Neural cell (in vitro differentiated cells): ENCODE results near the gene SMIM29.

Source experiments
- CTCF ChIP-seq: fragments of 450-650 bp; IDR thresholded peaks from 2 replicates; pipeline ENCODE4 v1.5.1; 2014; ENCODE audit warnings: antibody characterized with exemption, mild to moderate bottlenecking, moderate library complexity; ENCODE audit not compliant: poor library complexity, severe bottlenecking
- RAD21 ChIP-seq: fragments of 450-650 bp; conservative IDR thresholded peaks from 2 replicates; pipeline ENCODE4 v1.6.1; 2014; ENCODE audit warnings: antibody characterized with exemption, mild to moderate bottlenecking, moderate library complexity

GRCh38 chr6:34289137-34289536 lies 40.3 kb upstream of the SMIM29 start:
- TF ChIP-seq CTCF (no peak), RAD21 (no peak)
